ENCODE data around the gene PDP2. TPM values are rescaled to one million over a fixed set of nuclear protein-coding genes. Genes with fewer than 3 reads are reported as not detected.

The PDP2 gene
- total and polyA plus RNA-seq, 11 donors = 1.1 to 7.5 (median 3.5) TPM

GRCh38 chr16:66899945-66900710 lies 19.8 kb downstream of the PDP2 start:
- intact Hi-C loops (cut with DNase I) = loop anchor here in 7 of 10 donors (2.0 to 10.0 kb wide), 6 partner anchors 25 to 255 kb away; partner anchors contain the start of genes B3GNT9 (in 4 of the 7), FBXL8 (in 4 of the 7), TRADD (in 4 of the 7) and CES2 (in 1 of the 7)
- ATAC-seq (peak in 3 of 4 donors; percentile 5 to 30 (median 25)), DNase-seq (peak; percentile 77 to 89 (median 81))
- Histone ChIP-seq H3K27ac (peak overlapping the region; percentile 78 to 100 (median 96)), H3K4me3 (peak overlapping the region in 1 of 12 donors; percentile 3), H3K4me1 (peaks cover 0 to 71% (median 43%) of the 10 kb centered on the region in 12 donors), H3K36me3 (no peaks in the 10 kb centered on the region), H3K27me3 (no peaks in the 10 kb centered on the region), H3K9me3 (no peaks in the 10 kb centered on the region)
- WGBS, 4 donors = 16 to 18% (median 17%) methylated on average over 9 of the region's 9 CpGs
- TF ChIP-seq CTCF (IDR thresholded peaks at IDR 0.05) (no peak), POLR2A (IDR thresholded peaks at IDR 0.05) (no peak)

- TF ChIP-seq CTCF (IDR thresholded peaks at IDR 0.05) = no peak
- TF ChIP-seq POLR2A (IDR thresholded peaks at IDR 0.05) = no peak
- no peaks in the 10 kb centered on the region for H3K27me3 ChIP-seq
- no peaks in the 10 kb centered on the region for H3K36me3 ChIP-seq
- DNase-seq (peak in 2 of 5 donors; percentile 16 to 46), ATAC-seq (no peak)
- 26 to 35% (median 31%) methylated on average over 4 to 7 of the region's 7 CpGs for WGBS, 4 donors
- peaks cover 0 to 78% (median 46%) of the 10 kb centered on the region in 12 donors for H3K4me1 ChIP-seq
- intact Hi-C loops (cut with DNase I) = loop anchor here in 1 of 10 donors (2.0 kb wide), 1 partner anchor 24 kb away; the partner anchor contains the start of gene RRAD
- H3K4me3 ChIP-seq = no peak overlapping the region
- H3K27ac ChIP-seq = peak overlapping the region; percentile 78 to 100 (median 96)
- H3K9me3 ChIP-seq = no peaks in the 10 kb centered on the region
Measured at GRCh38 chr16:66900721-66901441, 20.6 kb downstream of the PDP2 start.

GRCh38 chr16:66901626-66902025 lies 21.3 kb downstream of the PDP2 start:
- Histone ChIP-seq H3K36me3 (no peaks in the 10 kb centered on the region), H3K4me1 (peaks cover 0 to 86% (median 54%) of the 10 kb centered on the region in 12 donors), H3K4me3 (no peak overlapping the region), H3K27me3 (no peaks in the 10 kb centered on the region), H3K9me3 (no peaks in the 10 kb centered on the region), H3K27ac (peak overlapping the region; percentile 78 to 100 (median 96))
- WGBS, 4 donors = 39 to 60% (median 58%) methylated on average over 9 to 10 of the region's 10 CpGs
- no peak for TF ChIP-seq CTCF (IDR thresholded peaks at IDR 0.05)
- TF ChIP-seq POLR2A (IDR thresholded peaks at IDR 0.05) = no peak
- peak in 4 of 5 donors; percentile 57 to 82 (median 74) for DNase-seq
- peak in 2 of 4 donors; percentile 1 to 3 for ATAC-seq
- intact Hi-C loops (cut with DNase I) = loop anchor here in 2 of 10 donors (2.0 kb wide), 1 partner anchor 23 kb away; the partner anchor contains the start of gene RRAD (in 2 of the 2)
